GM21723 (cell line): ENCODE results near the gene MAPK10.
"Not testable (repeated sequence)": the region's sequence is repeated elsewhere in the genome, so short reads cannot be mapped to it uniquely, and the experiment has no call there.

Experiments used
- ATAC-seq: cut with Tn5 transposase; IDR thresholded peaks from one replicate; pipeline ENCODE4 v1.9.1; 2021; ENCODE audit warnings: mild to moderate bottlenecking, moderate library complexity; ENCODE audit not compliant: unreplicated experiment

Gene MAPK10

DNA sequence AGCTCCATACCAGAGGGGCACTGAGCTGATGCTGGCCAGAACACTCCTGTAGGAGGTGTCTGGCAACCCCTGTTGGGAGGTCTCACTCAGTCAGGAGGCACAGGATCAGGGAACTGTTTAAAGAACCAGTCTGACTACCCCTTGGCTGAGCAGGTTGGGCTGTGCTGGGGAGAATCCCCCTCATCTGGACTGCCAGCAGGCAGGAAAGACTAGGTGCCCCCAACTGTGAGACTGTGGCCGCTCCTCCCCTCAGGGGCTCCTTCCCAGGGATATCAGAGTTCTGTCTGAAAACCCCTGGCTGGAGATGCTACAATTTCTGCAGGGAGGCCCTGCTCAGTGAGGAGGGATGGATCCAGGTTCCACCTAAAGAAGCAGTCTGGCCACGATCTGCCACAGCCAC, 245.3 kb downstream of the MAPK10 start:
- ATAC-seq: no peak

DNA sequence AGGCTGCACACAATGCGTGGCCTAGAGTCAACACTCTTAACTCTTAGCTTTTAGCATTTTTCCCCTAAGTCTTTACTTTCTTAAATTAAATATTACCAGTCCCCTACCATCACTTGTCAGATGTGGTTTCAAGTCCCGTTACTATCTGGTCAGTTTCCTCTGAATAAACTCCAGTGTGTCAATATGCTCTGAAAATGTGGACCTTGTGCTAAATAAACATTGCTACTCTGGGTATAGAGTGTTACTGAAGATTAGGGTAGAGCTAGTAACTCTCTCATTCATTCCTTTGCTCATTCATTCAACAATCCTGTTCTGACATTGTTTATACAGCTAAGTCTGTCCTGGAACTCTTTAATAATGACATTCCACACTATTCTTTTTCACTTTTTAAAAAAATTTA, 251.0 kb downstream of the MAPK10 start:
- no peak for ATAC-seq

DNA sequence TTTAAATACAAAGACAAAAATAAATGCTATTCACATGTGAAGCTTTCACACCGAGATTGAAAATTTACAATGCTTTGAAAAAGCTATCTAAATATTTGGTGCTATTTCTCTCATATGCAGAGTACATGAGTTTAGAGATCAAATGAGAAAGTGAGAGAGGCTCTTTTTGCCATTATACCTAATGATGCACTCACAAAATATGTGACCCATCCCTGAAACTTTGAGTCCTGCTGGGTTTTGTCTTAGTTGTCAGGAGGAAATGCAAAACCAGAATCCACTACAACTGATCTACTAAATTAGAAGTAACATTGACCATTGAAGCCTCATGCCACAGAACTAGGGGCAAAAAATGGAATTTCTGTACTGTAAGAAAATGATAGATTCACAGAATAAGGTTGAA, 251.7 kb downstream of the MAPK10 start:
- no peak for ATAC-seq

DNA sequence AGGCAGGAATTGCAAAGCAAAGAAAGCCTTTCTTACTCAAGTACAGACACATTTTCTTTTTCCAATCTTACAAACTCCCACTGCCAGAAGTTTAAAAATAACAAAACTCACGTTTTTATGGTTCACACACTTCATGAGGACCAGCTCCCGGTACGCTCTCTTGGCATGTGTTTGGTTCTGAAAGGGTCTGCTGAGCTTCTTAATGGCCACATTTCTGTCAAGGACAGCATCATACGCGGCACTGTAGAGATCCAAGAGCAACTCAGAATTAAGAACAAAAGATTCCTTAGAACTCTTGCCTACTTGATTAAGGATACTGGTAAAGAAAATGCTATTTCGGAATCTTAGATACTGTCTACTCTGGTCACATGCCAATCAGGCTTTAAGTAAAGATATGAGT, 252.7 kb downstream of the MAPK10 start:
- no peak for ATAC-seq

DNA sequence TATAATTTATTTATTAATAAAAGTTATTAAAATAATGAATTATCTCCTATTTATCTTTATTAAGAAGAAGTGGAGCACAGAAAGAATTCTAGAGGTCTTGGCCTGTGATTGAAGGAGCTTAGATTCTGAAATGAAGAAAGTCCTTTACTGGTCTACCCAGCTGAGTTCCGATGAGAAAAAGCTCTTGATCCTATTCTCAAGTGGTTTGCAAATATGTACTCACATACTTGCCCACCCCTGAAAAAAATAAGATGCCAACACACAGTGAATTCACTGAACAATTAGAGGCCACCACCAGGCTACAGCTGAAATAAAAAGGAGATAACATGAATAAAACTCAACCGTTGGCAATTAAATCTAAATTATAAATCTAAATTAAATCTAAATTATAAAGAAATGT, 253.4 kb downstream of the MAPK10 start:
- no peak for ATAC-seq

DNA sequence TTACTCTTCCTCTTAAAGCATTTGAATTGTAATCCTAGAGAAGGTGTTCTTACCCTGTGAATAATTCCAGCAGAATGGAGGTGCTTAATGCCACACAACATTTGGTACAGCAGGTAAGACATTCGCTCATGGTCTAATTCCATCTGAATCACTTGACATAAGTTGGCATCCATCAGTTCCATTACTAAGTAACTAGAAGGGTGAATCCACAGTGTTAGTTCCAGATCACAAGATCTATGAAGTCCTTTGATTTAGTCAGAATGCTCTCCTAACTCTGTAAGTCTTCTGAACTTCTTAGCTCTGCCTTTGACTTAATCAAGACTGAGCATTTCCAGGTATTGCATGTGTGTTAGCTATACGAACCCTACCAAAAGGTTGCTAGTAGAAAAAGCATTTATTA, 258.0 kb downstream of the MAPK10 start:
- ATAC-seq: no peak

DNA sequence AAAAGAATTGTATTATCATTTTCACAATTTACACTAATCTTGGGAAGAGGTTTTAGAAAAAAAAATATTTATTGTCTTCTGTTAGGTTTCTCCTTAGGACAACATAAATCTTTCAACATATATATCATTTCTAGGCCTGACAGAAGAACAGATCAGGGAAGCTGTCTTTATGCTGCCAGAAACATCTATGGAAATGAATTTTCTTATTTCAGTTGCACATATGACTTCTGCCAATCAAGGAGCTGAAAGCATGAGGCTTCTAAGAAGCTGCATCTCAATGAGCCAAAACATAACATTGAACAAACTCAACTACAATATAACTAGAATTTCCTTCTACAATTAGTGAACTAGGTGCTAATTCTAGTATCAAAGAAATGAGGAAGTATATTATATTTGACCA, 258.4 kb downstream of the MAPK10 start:
- ATAC-seq: no peak

DNA sequence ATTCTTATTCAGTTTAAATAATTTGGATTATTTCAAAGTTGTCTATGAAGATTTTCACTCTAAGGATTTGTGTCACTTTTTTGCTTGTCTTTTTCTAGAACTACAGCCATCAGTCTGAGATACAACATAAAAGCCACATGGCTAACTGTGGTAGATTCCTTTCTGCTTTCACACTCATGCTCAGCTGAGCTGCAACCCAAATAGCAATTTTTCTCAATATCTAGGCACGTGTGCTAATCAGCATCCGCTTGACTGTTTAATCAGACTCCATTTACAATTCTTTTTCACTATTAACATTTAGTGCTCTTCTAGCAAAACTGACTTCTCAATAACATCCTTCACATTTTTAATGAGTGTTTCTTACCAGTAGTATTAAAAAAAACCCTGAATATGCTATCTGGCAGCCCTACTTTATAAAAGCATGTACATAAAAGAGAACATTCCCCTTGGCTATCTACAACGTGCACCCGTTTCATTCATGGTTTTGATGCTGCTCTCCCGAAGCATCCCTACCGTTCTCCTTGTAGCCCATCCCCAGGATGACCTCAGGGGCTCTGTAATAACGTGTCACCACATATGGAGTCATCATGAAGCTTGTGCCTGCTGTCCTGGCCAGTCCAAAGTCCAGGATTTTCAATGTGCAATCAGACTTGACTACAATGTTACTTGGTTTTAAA, 259.2 kb downstream of the MAPK10 start:
- ATAC-seq: no peak

DNA sequence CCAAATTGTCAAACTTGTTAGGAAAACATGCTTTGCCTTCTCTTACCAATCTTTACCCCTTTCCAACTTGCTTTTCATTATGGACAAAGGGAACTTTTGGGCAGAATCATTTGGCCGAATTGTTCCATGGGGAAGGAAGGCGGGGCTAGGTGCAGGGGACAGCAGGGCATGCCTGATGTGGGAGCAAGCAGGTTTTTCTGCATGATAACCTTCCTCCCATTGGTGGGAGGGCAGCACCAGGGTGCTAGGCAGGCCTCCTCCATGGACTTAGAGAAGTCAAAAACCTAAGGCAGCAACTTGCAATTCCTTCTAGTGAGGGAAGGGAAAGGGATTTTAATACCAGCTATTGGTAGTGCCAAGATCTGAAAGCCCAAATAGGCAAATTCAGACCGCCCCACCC, 260.5 kb downstream of the MAPK10 start:
- ATAC-seq: no peak

DNA sequence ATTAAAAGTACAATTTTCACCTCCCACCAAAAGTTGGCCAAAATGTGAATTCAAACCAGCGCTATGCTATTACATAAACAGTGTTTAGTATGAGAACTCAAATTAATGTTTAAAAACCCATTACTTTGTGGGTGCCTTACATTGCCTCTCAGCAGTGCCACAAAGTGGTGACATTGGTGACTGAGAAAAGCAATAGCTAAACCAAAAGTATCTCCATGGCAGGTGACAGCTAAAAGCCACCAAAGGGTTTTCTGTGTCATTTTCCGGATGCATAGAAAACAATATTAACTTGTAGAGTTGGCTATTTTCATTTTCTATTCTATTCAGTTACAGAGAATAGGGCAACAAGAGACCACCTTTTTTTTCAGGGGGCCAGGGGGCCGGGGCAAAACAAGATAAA, 261.2 kb downstream of the MAPK10 start:
- ATAC-seq: no peak

DNA sequence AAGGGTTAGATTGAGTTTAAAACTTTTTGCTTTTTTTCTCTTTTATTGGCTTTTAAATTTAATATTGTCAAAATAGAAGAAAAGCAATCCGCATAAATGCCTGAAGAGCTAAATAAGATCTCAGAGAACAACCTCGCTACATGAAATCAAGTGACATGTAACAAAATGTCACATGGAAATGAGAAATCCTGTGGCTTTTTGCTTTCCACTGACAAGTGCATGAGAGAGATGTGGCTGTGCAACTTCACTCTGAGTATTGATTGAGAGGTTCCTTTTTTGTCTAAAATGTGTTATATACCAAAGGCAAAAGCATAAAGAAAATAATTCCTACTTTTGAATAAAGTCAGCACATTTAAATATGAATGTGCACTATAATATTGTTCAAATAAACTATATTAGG, 263.5 kb downstream of the MAPK10 start:
- no peak for ATAC-seq

DNA sequence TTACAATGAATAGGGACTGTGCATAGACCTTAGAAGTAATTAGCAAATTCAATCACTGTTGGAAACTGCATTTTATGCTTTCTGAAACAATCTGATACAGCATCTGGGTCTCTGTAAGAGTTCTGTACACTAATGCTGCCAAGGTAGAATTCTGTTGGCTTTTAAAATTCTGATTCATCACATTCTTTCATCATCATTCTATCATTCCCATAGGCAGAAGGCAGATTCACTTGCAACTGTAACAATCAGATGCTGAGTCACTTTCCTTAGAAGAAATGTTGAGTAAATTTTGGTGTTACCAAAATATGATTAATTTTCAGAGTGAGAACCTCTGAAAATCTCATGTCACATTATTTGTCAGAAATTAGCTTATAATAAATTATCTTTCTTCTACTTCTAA, 267.2 kb downstream of the MAPK10 start:
- no peak for ATAC-seq

DNA sequence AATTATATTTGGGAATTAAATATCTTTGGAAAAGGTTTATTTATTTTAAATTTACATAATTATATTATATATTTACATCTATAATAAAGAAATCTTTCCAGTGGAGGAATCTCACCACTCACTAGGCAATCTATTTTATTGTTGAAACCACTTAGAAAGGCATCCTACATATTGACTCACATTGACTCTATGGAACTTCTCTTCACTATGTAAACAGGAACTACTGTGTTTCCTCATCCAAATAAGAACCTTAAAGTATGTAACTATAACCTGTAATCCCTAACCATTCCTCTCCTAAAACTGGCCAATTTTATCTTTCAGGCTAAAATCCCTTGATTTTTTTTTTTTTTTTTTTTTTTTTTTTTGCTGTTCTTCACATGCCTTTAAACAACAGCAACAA, 268.7 kb downstream of the MAPK10 start:
- no peak for ATAC-seq

DNA sequence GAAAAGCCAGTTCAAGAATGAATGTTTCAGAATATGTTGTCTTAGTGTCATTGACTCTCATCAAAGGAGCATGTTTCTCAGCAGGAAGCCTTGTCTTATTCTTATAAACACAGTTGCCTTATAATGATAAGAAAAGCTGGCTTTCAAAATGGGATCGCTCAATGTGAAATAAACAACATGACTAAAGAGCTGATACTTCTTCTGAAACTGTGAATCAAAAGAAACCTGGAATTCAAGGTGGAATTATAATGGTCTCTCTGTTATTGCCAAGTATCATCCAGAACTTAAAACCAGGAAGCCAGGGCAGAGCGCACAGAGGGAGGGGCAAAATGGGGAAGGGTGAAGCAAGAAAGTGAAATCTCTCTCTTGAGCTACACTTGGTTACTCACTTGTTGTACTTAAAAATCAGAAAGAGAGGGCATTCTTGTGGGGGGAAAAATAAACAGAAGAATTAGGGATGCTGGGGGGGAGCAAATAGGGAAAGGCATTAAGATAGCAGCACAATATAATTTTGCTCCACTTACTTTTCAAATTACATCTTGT, 270.0 kb downstream of the MAPK10 start:
- no peak for ATAC-seq

DNA sequence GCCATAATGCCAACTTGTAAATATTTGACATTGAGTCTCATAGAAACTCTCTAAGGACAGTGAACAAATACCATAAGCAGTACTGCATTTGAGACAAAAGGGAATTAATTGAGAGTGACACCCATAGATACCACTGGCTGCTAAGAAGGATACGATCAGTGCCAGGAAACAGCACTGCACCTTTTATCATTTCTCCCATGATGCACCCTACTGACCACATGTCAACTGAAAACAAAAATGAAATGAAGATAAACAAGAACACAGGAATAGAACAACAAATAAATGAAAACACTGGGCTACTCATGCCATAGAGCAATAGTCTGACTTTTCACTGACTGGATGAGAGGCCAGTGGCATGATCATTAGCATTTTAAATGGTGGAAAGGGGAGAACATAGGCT, 270.8 kb downstream of the MAPK10 start:
- ATAC-seq: no peak

DNA sequence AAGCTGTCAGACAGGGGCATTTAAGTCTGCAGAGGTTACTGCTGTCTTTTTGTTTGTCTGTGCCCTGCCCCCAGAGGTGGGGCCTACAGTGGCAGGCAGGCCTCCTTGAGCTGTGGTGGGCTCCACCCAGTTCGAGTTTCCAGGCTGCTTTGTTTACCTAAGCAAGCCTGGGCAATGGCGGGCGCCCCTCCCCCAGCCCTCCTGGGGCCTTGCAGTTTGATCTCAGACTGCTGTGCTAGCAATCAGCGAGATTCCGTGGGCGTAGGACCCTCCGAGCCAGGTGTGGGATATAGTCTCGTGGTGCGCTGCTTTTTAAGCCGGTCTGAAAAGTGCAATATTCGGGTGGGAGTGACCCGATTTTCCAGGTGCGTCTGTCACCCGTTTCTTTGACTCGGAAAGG, 284.1 kb downstream of the MAPK10 start:
- ATAC-seq: not testable (repeated sequence)

DNA sequence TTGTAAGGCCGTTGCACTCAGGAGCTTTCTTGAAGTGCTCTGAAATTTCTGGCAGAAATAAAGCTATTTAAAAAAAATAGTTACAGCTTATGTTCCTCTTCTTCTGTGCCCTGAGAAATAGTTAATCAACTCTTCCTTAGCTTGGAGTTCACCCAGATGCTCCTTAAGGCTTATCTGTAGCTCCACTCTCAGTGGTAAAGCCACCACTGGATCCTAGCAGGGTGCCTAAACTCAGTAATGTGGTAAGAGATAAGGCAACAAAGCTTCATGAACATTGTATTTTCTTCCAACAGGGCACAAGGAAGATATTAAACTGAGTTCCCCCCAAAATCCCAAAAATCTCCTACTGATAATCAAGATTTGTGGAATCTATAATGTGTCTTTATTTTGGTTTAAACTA, 299.5 kb downstream of the MAPK10 start:
- no peak for ATAC-seq

DNA sequence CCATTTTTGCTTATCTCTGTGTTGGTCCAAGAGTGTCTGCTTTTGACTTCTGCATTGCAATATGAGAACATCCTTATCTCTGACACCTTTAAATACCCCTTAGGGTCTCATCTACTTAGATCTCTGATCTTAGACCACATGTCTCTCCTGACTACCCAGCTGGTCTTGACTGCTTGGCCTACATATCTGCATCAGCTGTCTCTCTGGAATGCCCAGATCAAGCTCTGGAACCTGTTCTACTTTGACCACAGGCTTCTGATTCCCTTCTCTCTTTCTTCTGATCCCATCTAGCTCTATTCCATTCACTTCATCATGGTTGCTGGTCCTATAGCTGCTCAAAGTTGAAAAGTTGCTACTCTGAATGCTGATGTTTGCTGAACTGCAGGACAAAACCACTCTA, 301.2 kb downstream of the MAPK10 start:
- ATAC-seq: no peak

DNA sequence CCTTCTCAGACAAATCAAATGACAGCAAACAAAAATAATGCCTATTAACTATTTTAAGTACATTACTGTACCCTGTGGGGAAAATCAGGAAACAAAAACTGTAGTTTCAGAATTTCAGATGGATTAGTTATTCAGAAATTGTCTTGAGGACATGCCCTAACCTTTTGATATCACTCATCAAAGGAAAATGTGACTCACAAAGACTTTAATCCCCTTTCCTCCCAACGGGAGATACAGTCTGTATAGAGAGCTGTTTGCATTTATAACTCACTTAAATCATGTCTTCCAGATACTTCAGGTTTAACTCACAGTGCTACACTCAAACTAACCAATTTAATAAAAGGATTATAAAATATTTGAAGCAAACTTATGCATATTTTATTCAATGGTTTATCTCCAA, 304.0 kb downstream of the MAPK10 start:
- ATAC-seq: no peak

DNA sequence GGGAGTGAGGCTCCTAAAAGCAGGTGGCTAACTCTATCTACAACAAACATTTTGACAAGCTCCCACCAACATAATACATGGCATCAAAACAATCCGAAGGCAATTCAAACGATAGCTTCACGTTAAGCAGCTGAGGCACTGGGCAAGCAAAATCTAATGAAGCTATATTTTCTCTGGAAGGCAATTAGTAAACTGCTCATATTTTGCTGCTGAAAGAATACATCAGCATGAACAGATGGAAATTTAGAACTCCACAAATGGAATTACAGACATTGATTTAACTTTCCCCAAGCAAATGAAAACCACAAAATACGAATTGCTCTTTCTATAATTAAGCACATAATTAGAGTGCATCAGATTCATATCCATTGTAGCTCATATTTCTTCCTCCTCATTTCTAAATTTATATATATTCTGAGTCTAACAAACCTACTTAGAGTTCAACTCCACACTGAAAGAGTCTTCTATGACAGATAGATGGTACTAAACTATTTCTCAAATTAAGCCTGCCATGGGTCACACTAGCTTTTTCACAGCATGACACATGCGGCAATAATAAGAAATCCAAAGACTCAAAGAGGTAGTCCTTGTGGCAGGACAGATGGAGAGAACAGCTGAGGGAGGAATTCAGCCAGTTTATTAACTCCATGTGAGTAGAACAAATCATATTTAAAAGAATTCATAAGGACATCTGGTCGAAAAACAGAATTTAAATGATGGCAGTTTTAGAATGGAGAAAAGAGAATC, 305.4 kb downstream of the MAPK10 start:
- no peak for ATAC-seq

DNA sequence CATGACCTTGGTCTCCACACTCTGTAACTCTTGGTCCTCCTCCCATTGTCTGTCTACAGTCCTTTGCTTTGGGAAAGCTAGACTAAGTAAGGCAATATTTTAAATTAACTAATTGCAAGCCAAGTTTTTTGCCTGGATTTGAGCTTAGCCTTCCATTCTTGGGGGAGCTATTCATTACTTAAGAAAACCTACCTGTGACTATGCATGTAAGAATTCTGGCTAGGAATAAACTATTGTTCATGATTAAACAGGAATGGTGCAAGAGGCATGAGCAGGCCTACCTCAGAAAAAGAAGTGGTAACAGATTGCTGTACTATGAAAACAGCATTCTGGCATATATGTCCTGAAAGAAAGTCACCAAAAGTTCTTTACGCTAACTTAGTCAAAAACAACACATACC, 309.4 kb downstream of the MAPK10 start:
- no peak for ATAC-seq

DNA sequence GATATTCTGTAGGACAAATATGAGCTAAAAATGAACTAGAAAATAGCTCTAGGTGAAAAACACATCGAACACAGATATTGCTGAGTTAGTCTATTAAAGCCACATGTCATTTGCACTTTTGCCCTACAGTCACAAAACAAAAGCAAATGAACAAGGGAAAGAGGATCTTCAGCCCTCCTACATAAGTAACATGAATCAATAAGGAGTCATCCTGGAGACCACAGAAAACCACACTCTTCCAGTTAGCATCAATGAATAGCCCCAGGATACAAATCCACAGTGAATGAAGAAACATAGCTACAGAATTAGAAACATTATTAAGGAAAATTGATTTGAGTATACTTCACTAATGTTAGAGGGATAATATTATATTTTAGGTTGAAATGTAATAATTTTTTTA, 311.4 kb downstream of the MAPK10 start:
- no peak for ATAC-seq

DNA sequence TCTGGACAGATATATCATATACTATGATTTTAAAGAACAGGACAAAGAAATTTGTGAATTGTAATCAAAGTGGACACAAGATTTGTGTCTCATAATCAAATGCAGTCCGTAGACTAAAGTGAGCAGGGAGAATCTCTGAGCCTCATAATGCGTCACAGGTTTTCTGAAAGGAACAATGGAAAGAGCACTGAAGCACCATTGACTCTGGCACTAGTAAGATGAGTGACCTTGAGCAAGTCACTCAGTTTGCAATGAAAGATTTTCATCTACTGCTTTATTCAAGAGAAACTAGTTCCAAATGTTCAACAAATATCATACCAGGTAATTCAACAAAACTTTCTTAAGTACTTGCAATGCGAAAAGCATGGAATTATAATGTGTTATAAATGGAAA, 315.3 kb downstream of the MAPK10 start:
- ATAC-seq: no peak
